Activated naive CD4-positive, alpha-beta T cell treated with anti-CD3 and anti-CD28 coated beads, Interleukin-2, amount 50 U/mL, for 72 hours (primary cell): ENCODE measurements around the gene PCBD2. TPM values are rescaled to one million over a fixed set of nuclear protein-coding genes. Genes with fewer than 3 reads are reported as not detected.

ENCODE experiments used
- ATAC-seq, 2 donors: fragments of 150-1000 bp; cut with Tn5 transposase; 2 replicates each; pipeline ENCODE4 v1.10.0; 2021; ENCODE audit warnings: mild to moderate bottlenecking in 2 of 2, moderate library complexity in 2 of 2
- DNase-seq, 2 donors: peaks; one replicate each; pipeline ENCODE4 v3.0.0; 2021 to 2022; ENCODE audit warnings: low spot score in 2 of 2
- H3K27ac Mint-ChIP-seq, 2 donors: one replicate each; pipeline ENCODE4 v1.8.0; 2022; ENCODE audit warnings: mild to moderate bottlenecking in 2 of 2, mixed read lengths in 2 of 2
- H3K36me3 Mint-ChIP-seq, 2 donors: one replicate each; pipeline ENCODE4 v1.8.0; 2022; ENCODE audit warnings: mixed read lengths in 2 of 2
- H3K9me3 Mint-ChIP-seq, 2 donors: one replicate each; pipeline ENCODE4 v1.8.0; 2022; ENCODE audit warnings: mixed read lengths in 2 of 2
- total RNA-seq, 2 donors: library from RNA; stranded (reverse); gene quantifications; one replicate each; pipeline ENCODE4 v1.2.3, GENCODE V29; 2022

Gene PCBD2
- total RNA-seq, 2 donors from 2014 or later = 5.7 to 14.1 TPM

GRCh38 chr5:134935711-134936602 is 31.0 kb downstream of the PCBD2 start:
- H3K36me3 Mint-ChIP-seq = no peaks in the 10 kb centered on the region
- H3K9me3 Mint-ChIP-seq = no peaks in the 10 kb centered on the region
- H3K27ac Mint-ChIP-seq = peak overlapping the region in 1 of 2 donors; percentile 44
- ATAC-seq = no peak
- DNase-seq = no peak

GRCh38 chr5:134937526-134937925 is 32.6 kb downstream of the PCBD2 start:
- H3K27ac Mint-ChIP-seq = no peak overlapping the region
- DNase-seq = no peak
- no peaks in the 10 kb centered on the region for H3K9me3 Mint-ChIP-seq
- no peak for ATAC-seq
- H3K36me3 Mint-ChIP-seq = peaks cover 0 to 6% of the 10 kb centered on the region in 2 donors

- H3K36me3 Mint-ChIP-seq = peaks cover 0 to 6% of the 10 kb centered on the region in 2 donors
- ATAC-seq (no peak), DNase-seq (no peak)
- no peaks in the 10 kb centered on the region for H3K9me3 Mint-ChIP-seq
- H3K27ac Mint-ChIP-seq = peak overlapping the region in 1 of 2 donors; percentile 0
Observed at GRCh38 chr5:134938030-134938429, 33.1 kb downstream of the PCBD2 start.

- no peak for ATAC-seq
Observed at GRCh38 chr5:134939500-134939899, 34.6 kb downstream of the PCBD2 start.

GRCh38 chr5:134943547-134943946 is 38.6 kb downstream of the PCBD2 start:
- DNase-seq = no peak
- Mint-ChIP-seq H3K27ac (no peak overlapping the region), H3K36me3 (peaks cover 0 to 6% of the 10 kb centered on the region in 2 donors), H3K9me3 (no peaks in the 10 kb centered on the region)
- ATAC-seq = no peak

More at GRCh38 chr5:134939500-134939899, 34.6 kb downstream of the PCBD2 start:
- Mint-ChIP-seq H3K36me3 (peaks cover 0 to 6% of the 10 kb centered on the region in 2 donors), H3K9me3 (no peaks in the 10 kb centered on the region), H3K27ac (no peak overlapping the region)
- DNase-seq = no peak

- Mint-ChIP-seq H3K27ac (no peak overlapping the region), H3K36me3 (peaks cover 0 to 6% of the 10 kb centered on the region in 2 donors), H3K9me3 (no peaks in the 10 kb centered on the region)
- ATAC-seq (no peak), DNase-seq (no peak)
Observed at GRCh38 chr5:134944630-134945029, 39.7 kb downstream of the PCBD2 start.

GRCh38 chr5:134945041-134945440 is 40.1 kb downstream of the PCBD2 start:
- ATAC-seq (no peak), DNase-seq (no peak)
- no peaks in the 10 kb centered on the region for H3K9me3 Mint-ChIP-seq
- H3K36me3 Mint-ChIP-seq = peaks cover 0 to 6% of the 10 kb centered on the region in 2 donors
- H3K27ac Mint-ChIP-seq = no peak overlapping the region

GRCh38 chr5:134948911-134949310 is 44.0 kb downstream of the PCBD2 start:
- H3K9me3 Mint-ChIP-seq = peaks cover 0 to 2% of the 10 kb centered on the region in 2 donors
- H3K36me3 Mint-ChIP-seq = peaks cover 0 to under 1% of the 10 kb centered on the region in 2 donors
- ATAC-seq (no peak), DNase-seq (no peak)
- H3K27ac Mint-ChIP-seq = peak overlapping the region in 1 of 2 donors; percentile 44

- DNase-seq (no peak), ATAC-seq (no peak)
- Mint-ChIP-seq H3K36me3 (peaks cover 3 to 4% of the 10 kb centered on the region in 2 donors), H3K27ac (peak overlapping the region in 1 of 2 donors; percentile 44), H3K9me3 (peaks cover 0 to 6% of the 10 kb centered on the region in 2 donors)
Observed at GRCh38 chr5:134949316-134949715, 44.4 kb downstream of the PCBD2 start.

- ATAC-seq (no peak), DNase-seq (no peak)
- peaks cover 5 to 13% of the 10 kb centered on the region in 2 donors for H3K9me3 Mint-ChIP-seq
- H3K27ac Mint-ChIP-seq = peak overlapping the region in 1 of 2 donors; percentile 62
- H3K36me3 Mint-ChIP-seq = peaks cover 14 to 15% of the 10 kb centered on the region in 2 donors
Observed at GRCh38 chr5:134957920-134958608, 53.1 kb downstream of the PCBD2 start.

GRCh38 chr5:134958755-134959154 is 53.8 kb downstream of the PCBD2 start:
- no peak for DNase-seq
- peaks cover 5 to 12% of the 10 kb centered on the region in 2 donors for H3K9me3 Mint-ChIP-seq
- H3K27ac Mint-ChIP-seq = no peak overlapping the region
- no peak for ATAC-seq
- H3K36me3 Mint-ChIP-seq = peaks cover 14 to 15% of the 10 kb centered on the region in 2 donors

GRCh38 chr5:134963098-134963497 is 58.2 kb downstream of the PCBD2 start:
- Mint-ChIP-seq H3K27ac (no peak overlapping the region), H3K36me3 (peaks cover 0 to 11% of the 10 kb centered on the region in 2 donors), H3K9me3 (no peaks in the 10 kb centered on the region)
- ATAC-seq (no peak), DNase-seq (no peak)

- DNase-seq = peak in 1 of 2 donors; percentile 14
- Mint-ChIP-seq H3K27ac (peak overlapping the region; percentile 89 to 90), H3K36me3 (peaks cover 0 to 13% of the 10 kb centered on the region in 2 donors), H3K9me3 (no peaks in the 10 kb centered on the region)
- peak; percentile 85 to 87 for ATAC-seq
Observed at GRCh38 chr5:134964359-134965270, 59.7 kb downstream of the PCBD2 start.

- peaks cover 0 to 14% of the 10 kb centered on the region in 2 donors for H3K36me3 Mint-ChIP-seq
Observed at GRCh38 chr5:134965271-134965825, 60.4 kb downstream of the PCBD2 start.

GRCh38 chr5:134967607-134968006 is 62.7 kb downstream of the PCBD2 start, which contains the start of gene CATSPER3:
TSS of gene CATSPER3 (plus strand) at chr5:134967907. CDS start at chr5:134967992, 85 bp downstream.
- ATAC-seq (no peak), DNase-seq (no peak)
- Mint-ChIP-seq H3K9me3 (no peaks in the 10 kb centered on the region), H3K27ac (peak within 1 kb of the TSS in 1 of 2 donors; percentile 73), H3K36me3 (peaks cover 0 to 14% of the 10 kb centered on the region in 2 donors)

More at GRCh38 chr5:134965271-134965825, 60.4 kb downstream of the PCBD2 start:
- Mint-ChIP-seq H3K9me3 (no peaks in the 10 kb centered on the region), H3K27ac (peak overlapping the region; percentile 77 to 90)
- DNase-seq (no peak), ATAC-seq (peak; percentile 71 to 74)

- H3K9me3 Mint-ChIP-seq = no peaks in the 10 kb centered on the region
- DNase-seq = no peak
Observed at GRCh38 chr5:134968055-134968454, 63.1 kb downstream of the PCBD2 start.

More at GRCh38 chr5:134968055-134968454, 63.1 kb downstream of the PCBD2 start:
- no peak for ATAC-seq
- peaks cover 0 to 14% of the 10 kb centered on the region in 2 donors for H3K36me3 Mint-ChIP-seq
- H3K27ac Mint-ChIP-seq = no peak overlapping the region
